ENCODE measurements around the gene TMEM108. TPM values are rescaled to one million over a fixed set of nuclear protein-coding genes. Genes with fewer than 3 reads are reported as not detected.

TMEM108 gene
- total RNA-seq, 2 experiments from 2014 or later, result not detected

DNA sequence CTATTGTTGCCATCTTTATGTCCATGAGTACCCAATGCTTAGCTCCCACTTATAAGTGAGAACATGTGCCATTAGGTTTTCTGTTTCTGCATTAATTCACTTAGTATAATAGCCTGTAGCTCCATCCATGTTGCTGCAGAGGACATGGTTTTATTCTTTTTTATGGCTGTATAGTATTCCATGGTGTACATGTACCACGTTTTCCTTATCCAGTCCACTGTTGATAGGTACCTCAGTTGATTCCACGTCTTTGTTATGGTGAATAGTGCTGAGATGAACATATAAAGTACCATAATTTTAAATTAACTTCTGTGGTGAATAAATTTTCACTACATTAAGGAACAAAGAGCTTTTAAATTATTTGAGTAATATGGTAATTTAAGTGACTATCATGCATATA is 211.3 kb downstream of the TMEM108 start:
- CTCF ChIA-PET (ENCODE audit: unreplicated experiment), result no interaction called here

DNA sequence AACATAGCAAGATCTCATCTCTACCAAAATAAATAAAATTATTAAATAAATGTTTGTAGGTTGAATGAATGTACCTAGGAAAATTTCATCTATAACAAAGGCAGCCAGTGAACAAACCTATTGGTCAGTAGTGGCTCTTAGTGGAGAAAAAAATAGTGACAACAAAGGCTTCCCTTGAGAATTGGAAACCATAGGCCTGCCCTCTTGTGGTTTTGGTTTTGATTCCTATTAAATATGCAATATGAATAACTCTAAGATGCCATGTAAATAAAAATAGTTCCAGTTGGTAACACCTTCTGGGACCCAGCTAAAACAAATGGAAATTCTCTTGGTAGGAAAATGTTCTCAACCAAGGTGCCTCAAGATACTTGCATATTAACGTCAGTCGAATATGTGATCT is 216.0 kb downstream of the TMEM108 start:
- H3K9me3 ChIP-seq (ENCODE audit: low read length), result no peaks in the 10 kb centered on the region
- intact Hi-C loops (cut with micrococcal nuclease; ENCODE audit: unreplicated experiment), result no loop called here
- no peak overlapping the region for H3K4me3 ChIP-seq (ENCODE audit: low read depth, low read length, poor library complexity, severe bottlenecking)
- POLR2A ChIA-PET, result interaction anchor here (0.7 kb wide), 1 partner anchor 466 kb away, joined by 3 read pairs; no protein-coding TSS in a partner anchor
- no peak for DNase-seq (ENCODE audit: low spot score)
- H3K27ac ChIP-seq (ENCODE audit: low read depth, low read length, poor library complexity, severe bottlenecking), result no peak overlapping the region
- H2AFZ ChIP-seq (ENCODE audit: low read length), result no peak overlapping the region
- H3K79me2 ChIP-seq (ENCODE audit: insufficient read depth, low read depth, low read length), result no peaks in the 10 kb centered on the region
- BruUV-seq (replicated peaks), result no TSS peak
- TF ChIP-seq, protein P1, sequence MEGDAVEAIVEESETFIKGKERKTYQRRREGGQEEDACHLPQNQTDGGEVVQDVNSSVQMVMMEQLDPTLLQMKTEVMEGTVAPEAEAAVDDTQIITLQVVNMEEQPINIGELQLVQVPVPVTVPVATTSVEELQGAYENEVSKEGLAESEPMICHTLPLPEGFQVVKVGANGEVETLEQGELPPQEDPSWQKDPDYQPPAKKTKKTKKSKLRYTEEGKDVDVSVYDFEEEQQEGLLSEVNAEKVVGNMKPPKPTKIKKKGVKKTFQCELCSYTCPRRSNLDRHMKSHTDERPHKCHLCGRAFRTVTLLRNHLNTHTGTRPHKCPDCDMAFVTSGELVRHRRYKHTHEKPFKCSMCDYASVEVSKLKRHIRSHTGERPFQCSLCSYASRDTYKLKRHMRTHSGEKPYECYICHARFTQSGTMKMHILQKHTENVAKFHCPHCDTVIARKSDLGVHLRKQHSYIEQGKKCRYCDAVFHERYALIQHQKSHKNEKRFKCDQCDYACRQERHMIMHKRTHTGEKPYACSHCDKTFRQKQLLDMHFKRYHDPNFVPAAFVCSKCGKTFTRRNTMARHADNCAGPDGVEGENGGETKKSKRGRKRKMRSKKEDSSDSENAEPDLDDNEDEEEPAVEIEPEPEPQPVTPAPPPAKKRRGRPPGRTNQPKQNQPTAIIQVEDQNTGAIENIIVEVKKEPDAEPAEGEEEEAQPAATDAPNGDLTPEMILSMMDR (conservative IDR thresholded peaks at IDR 0.05; ENCODE audit: low read length), result no peak
- TF ChIP-seq EZH2phosphoT487 (IDR thresholded peaks at IDR 0.05; ENCODE audit: borderline replicate concordance, low read depth, low read length), result no peak
- no peaks in the 10 kb centered on the region for H3K36me3 ChIP-seq (ENCODE audit: insufficient read depth, low read length)
- CTCF ChIA-PET (ENCODE audit: unreplicated experiment), result interaction anchor here (0.6 kb wide), 1 partner anchor 26 kb away, joined by 3 read pairs; no protein-coding TSS in a partner anchor
- no peaks in the 10 kb centered on the region for H3K4me1 ChIP-seq (ENCODE audit: insufficient read depth, low read length, poor library complexity, severe bottlenecking)
- no peaks in the 10 kb centered on the region for H4K20me1 ChIP-seq (ENCODE audit: insufficient read depth, low read length)
- no peaks in the 10 kb centered on the region for H3K9me2 ChIP-seq (ENCODE audit: insufficient read depth, low read length)
- H3K4me2 ChIP-seq (ENCODE audit: low read length), result no peak overlapping the region

More for the DNA sequence above, 211.3 kb downstream of the TMEM108 start:
- no peak overlapping the region for H3K27ac ChIP-seq (ENCODE audit: low read depth, low read length, poor library complexity, severe bottlenecking)
- no TSS peak for BruUV-seq (replicated peaks)
- no peak for TF ChIP-seq EZH2phosphoT487 (IDR thresholded peaks at IDR 0.05; ENCODE audit: borderline replicate concordance, low read depth, low read length)
- TF ChIP-seq, protein P1 (conservative IDR thresholded peaks at IDR 0.05; ENCODE audit: low read length), result no peak
- H3K4me1 ChIP-seq (ENCODE audit: insufficient read depth, low read length, poor library complexity, severe bottlenecking), result no peaks in the 10 kb centered on the region
- H2AFZ ChIP-seq (ENCODE audit: low read length), result no peak overlapping the region
- no peaks in the 10 kb centered on the region for H4K20me1 ChIP-seq (ENCODE audit: insufficient read depth, low read length)
- no peak for DNase-seq (ENCODE audit: low spot score)
- H3K4me2 ChIP-seq (ENCODE audit: low read length), result no peak overlapping the region
- intact Hi-C loops (cut with micrococcal nuclease; ENCODE audit: unreplicated experiment), result no loop called here
- H3K4me3 ChIP-seq (ENCODE audit: low read depth, low read length, poor library complexity, severe bottlenecking), result no peak overlapping the region
- no peaks in the 10 kb centered on the region for H3K9me3 ChIP-seq (ENCODE audit: low read length)
- no peaks in the 10 kb centered on the region for H3K9me2 ChIP-seq (ENCODE audit: insufficient read depth, low read length)
- no peaks in the 10 kb centered on the region for H3K36me3 ChIP-seq (ENCODE audit: insufficient read depth, low read length)
- POLR2A ChIA-PET, result no interaction called here
- H3K79me2 ChIP-seq (ENCODE audit: insufficient read depth, low read depth, low read length), result no peaks in the 10 kb centered on the region

DNA sequence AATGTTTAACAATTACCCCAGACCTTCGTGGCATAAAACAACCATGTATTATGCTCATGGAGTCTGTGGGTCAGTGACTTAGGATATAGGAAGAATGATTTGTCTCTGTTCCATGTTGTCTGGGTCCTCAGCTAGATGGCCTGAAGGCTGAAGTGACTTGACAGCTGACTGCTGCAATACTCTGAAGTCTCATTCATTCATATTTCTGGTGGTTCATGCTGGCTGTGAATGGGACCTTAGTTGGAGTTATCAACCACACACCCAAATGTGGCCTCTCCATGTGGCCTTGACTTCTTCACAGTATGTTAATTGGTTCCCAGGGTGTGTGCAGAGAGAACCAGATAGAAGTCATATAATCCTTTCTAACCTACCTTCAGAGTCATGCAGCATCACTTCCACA is 216.5 kb downstream of the TMEM108 start:
- CTCF ChIA-PET (ENCODE audit: unreplicated experiment), result interaction anchor here (0.6 kb wide), 1 partner anchor 26 kb away, joined by 3 read pairs; no protein-coding TSS in a partner anchor

More for the DNA sequence above, 216.5 kb downstream of the TMEM108 start:
- Histone ChIP-seq H4K20me1 (ENCODE audit: insufficient read depth, low read length) (no peaks in the 10 kb centered on the region), H3K9me3 (ENCODE audit: low read length) (no peaks in the 10 kb centered on the region), H3K36me3 (ENCODE audit: insufficient read depth, low read length) (no peaks in the 10 kb centered on the region), H3K4me1 (ENCODE audit: insufficient read depth, low read length, poor library complexity, severe bottlenecking) (no peaks in the 10 kb centered on the region), H3K27ac (ENCODE audit: low read depth, low read length, poor library complexity, severe bottlenecking) (no peak overlapping the region), H2AFZ (ENCODE audit: low read length) (no peak overlapping the region), H3K9me2 (ENCODE audit: insufficient read depth, low read length) (no peaks in the 10 kb centered on the region), H3K4me2 (ENCODE audit: low read length) (no peak overlapping the region), H3K4me3 (ENCODE audit: low read depth, low read length, poor library complexity, severe bottlenecking) (no peak overlapping the region), H3K79me2 (ENCODE audit: insufficient read depth, low read depth, low read length) (no peaks in the 10 kb centered on the region)
- POLR2A ChIA-PET, result interaction anchor here (0.6 to 0.7 kb wide), 2 partner anchors 467 to 739 kb away, joined by 3 read pairs; no protein-coding TSS in a partner anchor
- DNase-seq (ENCODE audit: low spot score), result no peak
- TF ChIP-seq EZH2phosphoT487 (IDR thresholded peaks at IDR 0.05; ENCODE audit: borderline replicate concordance, low read depth, low read length), result no peak
- TF ChIP-seq, protein P1 (conservative IDR thresholded peaks at IDR 0.05; ENCODE audit: low read length), result no peak
- intact Hi-C loops (cut with micrococcal nuclease; ENCODE audit: unreplicated experiment), result no loop called here
- no TSS peak for BruUV-seq (replicated peaks)
